AG04450 (cell line): ENCODE measurements around the gene MUC5AC. TPM values are rescaled to one million over a fixed set of nuclear protein-coding genes. Genes with fewer than 3 reads are reported as not detected.

Source experiments
- CTCF ChIA-PET: fragments of 300-600, 350-600 bp; formaldehyde crosslinking; extraction: SDS; loops from one replicate; lab custom pipeline; 2022; ENCODE audit warnings: antibody characterized with exemption, inconsistent platforms; lab: Charles Lee
- POLR2A ChIA-PET: fragments of 350-600 bp; formaldehyde crosslinking; extraction: SDS; loops from one replicate; lab custom pipeline; 2021; ENCODE audit warnings: antibody characterized with exemption, inconsistent platforms; lab: Yijun Ruan, JAX
- DNase-seq: peaks from one replicate; pipeline ENCODE4 v3.0.0-alpha.2; 2011; ENCODE audit warnings: low read depth, low spot score
- H3K27ac ChIP-seq: one replicate; pipeline ENCODE4 v1.5.1; 2012; ENCODE audit warnings: low read depth, low read length, control low read depth
- H3K27me3 ChIP-seq: one replicate; pipeline ENCODE4 v1.6.0; 2012; ENCODE audit warnings: low read length; ENCODE audit not compliant: control insufficient read depth, insufficient read depth
- H3K4me3 ChIP-seq: 2 replicates; pipeline ENCODE4 v1.5.1; 2011; ENCODE audit warnings: mild to moderate bottlenecking, low read depth, low read length, control low read depth
- H3K9me3 ChIP-seq: 2 replicates; pipeline ENCODE4 v1.5.1; 2012; ENCODE audit warnings: low read length; ENCODE audit not compliant: control insufficient read depth, insufficient read depth
- CTCF ChIP-seq: IDR thresholded peaks from 2 replicates; pipeline ENCODE4 v1.5.1; 2011; ENCODE audit warnings: low read depth, low read length, control low read depth, inconsistent platforms
- polyA plus RNA-seq: library from polyadenylated mRNA; depleted of rRNA; stranded (reverse); fragments of >200 nt; gene quantifications from 2 replicates; pipeline ENCODE4 v1.2.3, GENCODE V29; 2011

Gene MUC5AC
- polyA plus RNA-seq, 1 experiment = 0.01 TPM

- H3K9me3 ChIP-seq = peaks cover 63% of the 10 kb centered on the region
- TF ChIP-seq CTCF = no peak
- CTCF ChIA-PET = no interaction called here
- no peak overlapping the region for H3K4me3 ChIP-seq
- peaks cover 2% of the 10 kb centered on the region for H3K27me3 ChIP-seq
- POLR2A ChIA-PET = no interaction called here
- H3K27ac ChIP-seq = no peak overlapping the region
- no peak for DNase-seq
These were observed 78.8 kb downstream of the MUC5AC start for GRCh38 chr11:1236316-1237127.

GRCh38 chr11:1237128-1237580, 79.4 kb downstream of the MUC5AC start:
- no peak for TF ChIP-seq CTCF
- H3K4me3 ChIP-seq = no peak overlapping the region
- CTCF ChIA-PET = no interaction called here

GRCh38 chr11:1237851-1238250, 80.1 kb downstream of the MUC5AC start:
- peaks cover 2% of the 10 kb centered on the region for H3K27me3 ChIP-seq
- ChIA-PET CTCF (no interaction called here), POLR2A (no interaction called here)
- no peak for TF ChIP-seq CTCF
- no peak overlapping the region for H3K27ac ChIP-seq
- H3K9me3 ChIP-seq = peaks cover 76% of the 10 kb centered on the region
- DNase-seq = no peak
- H3K4me3 ChIP-seq = no peak overlapping the region

More at GRCh38 chr11:1237128-1237580, 79.4 kb downstream of the MUC5AC start:
- POLR2A ChIA-PET = no interaction called here
- H3K27ac ChIP-seq = no peak overlapping the region
- DNase-seq = no peak
- H3K27me3 ChIP-seq = peaks cover 2% of the 10 kb centered on the region
- peaks cover 69% of the 10 kb centered on the region for H3K9me3 ChIP-seq

GRCh38 chr11:1238767-1239595, 81.2 kb downstream of the MUC5AC start:
- CTCF ChIA-PET = no interaction called here
- Histone ChIP-seq H3K9me3 (peaks cover 75% of the 10 kb centered on the region), H3K27me3 (peaks cover 2% of the 10 kb centered on the region), H3K27ac (no peak overlapping the region), H3K4me3 (no peak overlapping the region)
- POLR2A ChIA-PET = no interaction called here
- DNase-seq = no peak
- TF ChIP-seq CTCF = no peak
